Measurements from ENCODE around the gene CAV1.

Gene CAV1

DNA sequence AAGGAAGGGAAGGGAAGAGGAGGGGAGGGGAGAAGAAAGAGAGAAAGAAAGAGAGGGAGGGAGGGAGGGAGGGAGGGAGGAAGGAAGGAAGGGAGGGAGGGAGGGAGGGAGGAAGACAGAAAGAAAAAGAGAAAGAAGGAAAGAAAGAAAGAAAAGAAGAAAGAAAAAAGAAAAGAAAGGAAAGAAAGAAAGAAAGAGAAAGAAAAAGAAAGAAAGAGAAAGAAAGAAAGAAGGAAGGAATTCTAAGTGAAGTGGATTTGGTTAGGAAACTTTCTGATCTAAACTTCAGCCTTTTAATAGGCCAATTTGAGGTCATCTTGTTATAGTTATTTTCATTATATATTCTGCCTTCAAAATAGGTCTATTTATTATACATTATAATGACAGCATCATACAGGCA lies 21.0 kb upstream of the CAV1 start:
- DNase-seq (ENCODE audit: low spot score), result no peak

DNA sequence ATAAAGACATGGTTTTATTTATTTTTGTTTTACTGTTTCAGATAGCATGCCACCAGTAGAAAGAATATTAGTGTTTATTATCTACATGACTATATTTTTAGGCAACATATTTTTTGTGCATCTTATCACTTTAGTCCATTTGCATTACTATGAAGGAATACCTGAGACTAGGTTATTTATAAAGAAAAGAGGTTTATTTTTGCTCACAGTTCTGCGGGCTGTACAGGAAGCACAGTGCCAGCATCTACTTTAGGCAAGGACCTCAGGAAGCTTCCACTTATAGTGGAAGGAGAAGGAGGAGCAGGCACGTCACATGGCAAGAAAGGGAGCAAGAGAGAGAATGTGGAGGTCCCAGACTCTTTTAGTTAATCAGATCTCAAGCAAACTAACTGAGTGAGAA lies 19.6 kb upstream of the CAV1 start:
- DNase-seq (ENCODE audit: low spot score), result no peak

DNA sequence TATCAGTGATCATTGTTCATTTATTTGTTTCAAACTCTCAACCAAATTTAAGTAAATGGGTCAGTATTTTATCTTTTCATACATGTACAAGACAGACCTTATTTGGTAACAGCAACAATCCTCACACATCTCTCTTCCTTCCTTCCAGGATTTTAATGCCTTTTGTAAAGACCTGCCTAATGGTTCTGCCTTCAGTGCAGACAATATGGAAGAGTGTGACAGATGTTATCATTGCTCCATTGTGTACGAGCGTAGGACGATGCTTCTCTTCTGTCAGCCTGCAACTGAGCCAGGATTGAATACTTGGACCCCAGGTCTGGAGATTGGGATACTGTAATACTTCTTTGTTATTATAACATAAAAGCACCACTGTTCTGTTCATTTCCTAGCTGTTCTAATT lies 19.0 kb upstream of the CAV1 start:
- DNase-seq (ENCODE audit: low spot score), result no peak

DNA sequence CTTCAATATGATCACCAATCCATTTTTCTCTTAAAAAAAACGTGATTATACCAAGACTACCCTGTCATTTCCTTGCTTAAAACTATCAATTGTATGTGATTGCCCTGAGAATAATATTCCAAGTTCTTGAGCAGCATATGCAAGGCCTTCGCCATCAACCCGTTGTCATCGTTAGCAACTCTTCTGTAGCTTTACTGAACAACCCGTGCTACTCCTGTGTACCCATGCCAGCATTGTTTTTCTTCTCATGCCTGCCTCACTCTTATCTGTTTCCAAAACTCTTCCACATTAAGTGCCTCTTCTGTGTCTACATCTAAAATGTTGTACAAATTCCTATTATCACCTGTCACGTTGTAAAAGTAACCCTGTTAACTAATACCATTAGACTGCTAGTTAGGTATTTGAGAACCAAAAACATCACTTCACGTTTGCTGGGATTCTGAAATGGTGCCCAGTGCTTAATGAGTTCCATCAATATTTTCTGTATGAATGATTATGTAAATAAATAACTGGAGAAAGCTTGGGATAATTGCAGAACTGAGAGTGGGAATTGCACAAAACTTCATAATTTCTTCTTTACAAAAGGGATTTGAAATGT lies 14.8 kb upstream of the CAV1 start:
- DNase-seq (ENCODE audit: low spot score), result no peak

DNA sequence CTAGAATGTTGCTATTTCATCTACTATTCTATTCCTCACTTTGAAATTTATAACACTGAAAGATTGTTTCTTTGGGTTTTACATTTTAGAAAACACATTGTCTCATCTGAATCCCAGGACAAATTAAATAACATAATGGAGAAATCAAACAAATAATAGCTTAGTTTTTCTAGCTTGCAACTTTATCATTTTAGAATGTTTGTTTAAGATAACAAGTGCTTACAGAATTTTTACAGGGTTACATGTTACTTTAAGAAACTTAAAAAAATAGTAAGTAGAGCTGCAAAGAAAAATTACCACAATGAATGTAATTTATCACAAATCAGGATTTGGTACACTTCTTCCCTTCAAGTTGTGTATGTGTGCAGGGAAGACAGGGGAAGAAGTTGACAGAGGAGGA lies 14.0 kb upstream of the CAV1 start:
- DNase-seq (ENCODE audit: low spot score), result no peak

DNA sequence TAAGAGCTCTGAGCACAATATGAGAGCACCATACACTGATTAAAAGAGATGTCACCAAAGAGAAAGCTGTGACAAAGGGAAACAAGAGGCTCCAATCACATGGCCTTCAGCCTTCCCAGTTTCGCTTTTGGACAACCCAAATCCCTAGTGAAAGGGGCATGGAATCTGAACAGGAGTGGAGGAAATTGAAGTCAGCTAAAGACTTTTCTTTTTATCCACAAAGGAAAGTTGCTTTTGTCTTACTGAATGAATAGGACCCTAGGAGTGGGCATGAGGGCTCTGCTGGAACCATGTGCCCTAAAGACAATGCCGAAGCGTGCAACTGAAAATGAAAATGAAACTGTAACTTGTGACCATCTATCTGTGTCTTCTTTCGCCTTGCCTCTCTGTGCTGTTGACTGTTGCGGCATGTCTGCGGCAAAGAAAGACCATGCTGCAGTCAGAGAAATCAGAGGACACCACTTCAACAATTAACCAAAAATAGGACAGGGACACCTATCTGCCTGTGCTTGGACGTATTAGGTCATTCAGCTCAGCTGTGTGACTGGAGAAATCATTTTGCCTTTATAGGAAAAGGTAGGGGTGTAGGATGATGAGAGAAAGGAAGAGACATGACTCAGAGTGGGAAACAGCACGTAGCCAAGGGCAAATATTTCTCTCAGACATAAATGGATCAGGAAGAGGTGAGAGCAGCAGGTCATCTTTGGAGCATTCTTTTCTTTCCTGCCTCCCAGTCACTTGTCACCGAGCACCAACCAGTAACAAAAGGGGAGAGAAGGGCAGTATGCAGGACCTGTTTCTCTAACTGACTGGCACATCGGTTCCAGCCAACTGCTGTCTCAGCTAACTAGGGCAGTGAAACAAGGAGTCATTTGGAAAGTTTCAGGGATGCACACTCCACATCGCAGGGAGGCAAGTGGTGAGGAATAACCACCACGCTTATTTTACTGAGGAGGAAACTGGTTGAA lies 13.0 kb upstream of the CAV1 start:
- no peak for DNase-seq (ENCODE audit: low spot score)

DNA sequence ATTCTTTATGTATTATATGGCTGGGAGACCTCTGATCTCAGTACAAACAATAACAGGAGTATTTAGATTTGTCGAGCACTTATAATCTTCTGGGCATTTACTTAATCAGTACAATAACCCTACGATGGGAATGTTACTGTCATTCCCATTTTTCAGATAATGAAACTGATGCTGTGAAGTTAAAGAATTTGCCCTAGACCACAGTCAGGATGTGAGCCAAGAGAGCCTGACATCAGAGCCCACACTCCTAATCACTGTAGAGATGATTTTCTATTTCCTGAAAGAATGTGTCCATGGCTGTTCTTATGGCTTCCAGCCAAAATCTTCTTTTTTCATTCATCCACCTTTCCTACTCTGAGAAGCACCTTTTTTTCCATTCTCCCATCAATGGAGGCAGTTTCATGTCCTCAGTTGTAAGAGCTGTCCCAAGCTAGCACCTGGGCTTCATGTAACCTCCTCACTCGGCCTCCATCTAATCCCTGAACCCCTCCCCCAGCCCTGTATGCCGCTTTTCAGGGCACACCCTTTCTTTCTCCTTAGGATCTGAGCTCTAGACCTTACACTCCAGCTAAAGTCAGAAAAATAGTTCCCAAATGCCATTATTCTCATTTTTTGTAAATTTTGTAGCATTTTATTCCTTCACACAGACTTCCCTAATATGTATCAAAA lies 12.2 kb upstream of the CAV1 start:
- no peak for DNase-seq (ENCODE audit: low spot score)

DNA sequence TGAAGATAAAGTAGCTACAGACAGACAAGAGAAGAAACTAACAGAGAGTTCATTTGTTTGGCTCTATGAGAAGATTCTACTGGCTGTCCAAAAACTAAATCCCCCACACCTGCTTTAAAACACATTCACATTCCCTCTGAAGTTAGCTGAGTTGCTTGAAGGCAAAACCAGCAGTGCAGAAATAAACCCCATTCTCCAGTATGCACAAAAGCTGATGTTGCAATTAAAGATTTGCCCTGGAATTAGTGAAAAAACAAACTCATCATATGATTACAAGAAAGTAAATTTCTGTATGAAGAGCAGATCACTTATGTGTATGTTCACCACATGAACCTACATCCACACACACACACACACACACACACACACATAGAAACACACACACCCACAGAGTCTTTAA lies 9.3 kb upstream of the CAV1 start:
- DNase-seq (ENCODE audit: low spot score), result no peak

DNA sequence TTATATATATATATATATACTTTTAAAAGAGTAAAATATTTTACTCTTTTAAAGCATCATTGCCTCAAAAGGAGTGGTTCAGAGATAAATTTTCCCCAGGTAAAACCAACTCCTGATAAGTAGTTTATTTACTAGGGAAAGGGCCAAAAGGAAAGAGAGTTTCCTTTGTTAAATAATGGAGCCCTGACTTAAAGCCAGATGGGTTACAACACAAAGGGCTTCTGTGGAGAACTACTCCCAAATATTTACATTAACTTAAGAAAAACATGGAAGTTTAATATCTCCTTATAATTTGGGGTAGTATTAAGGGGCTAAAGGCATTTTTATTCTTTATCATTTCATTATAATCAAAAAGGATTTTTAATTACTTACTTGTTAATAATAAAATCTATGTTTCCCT lies 8.5 kb upstream of the CAV1 start:
- DNase-seq (ENCODE audit: low spot score), result no peak

DNA sequence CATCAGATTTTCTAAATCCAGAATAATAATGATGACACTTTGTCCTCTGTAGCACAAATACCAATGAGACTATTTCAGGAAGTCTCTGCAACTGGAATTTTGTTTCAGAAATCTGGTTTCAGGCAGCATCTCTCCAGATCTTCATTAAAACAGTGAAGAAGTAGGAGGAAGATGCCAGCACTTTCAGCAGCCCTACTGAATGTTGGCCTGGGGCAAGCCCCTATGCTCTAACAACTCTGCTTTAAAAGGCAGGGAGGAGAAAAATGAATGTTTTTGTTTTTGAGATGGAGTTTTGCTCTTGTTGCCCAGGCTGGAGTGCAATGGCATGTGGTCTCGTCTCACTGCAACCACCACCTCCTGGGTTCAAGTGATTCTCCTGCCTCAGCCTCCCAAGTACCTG lies 7.2 kb upstream of the CAV1 start:
- no peak for DNase-seq (ENCODE audit: low spot score)

DNA sequence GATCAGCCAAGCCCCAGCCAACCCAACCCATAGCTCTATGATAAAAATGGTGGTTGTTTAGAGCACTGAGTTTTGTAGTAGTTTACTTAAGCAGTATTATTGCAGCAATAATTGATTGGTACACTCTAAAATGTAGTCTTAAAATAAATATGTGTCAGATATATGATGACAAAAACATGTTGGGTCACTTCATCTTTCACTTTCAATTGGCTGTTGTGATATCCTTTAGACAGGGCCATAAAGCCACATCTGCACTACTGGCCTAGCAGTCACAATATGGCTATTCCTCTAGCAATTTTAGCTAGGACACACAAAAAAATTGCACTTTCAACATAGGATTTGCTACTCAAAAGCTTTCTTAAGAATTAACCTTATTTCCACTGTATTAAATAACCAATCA lies 5.9 kb upstream of the CAV1 start:
- DNase-seq (ENCODE audit: low spot score), result no peak

DNA sequence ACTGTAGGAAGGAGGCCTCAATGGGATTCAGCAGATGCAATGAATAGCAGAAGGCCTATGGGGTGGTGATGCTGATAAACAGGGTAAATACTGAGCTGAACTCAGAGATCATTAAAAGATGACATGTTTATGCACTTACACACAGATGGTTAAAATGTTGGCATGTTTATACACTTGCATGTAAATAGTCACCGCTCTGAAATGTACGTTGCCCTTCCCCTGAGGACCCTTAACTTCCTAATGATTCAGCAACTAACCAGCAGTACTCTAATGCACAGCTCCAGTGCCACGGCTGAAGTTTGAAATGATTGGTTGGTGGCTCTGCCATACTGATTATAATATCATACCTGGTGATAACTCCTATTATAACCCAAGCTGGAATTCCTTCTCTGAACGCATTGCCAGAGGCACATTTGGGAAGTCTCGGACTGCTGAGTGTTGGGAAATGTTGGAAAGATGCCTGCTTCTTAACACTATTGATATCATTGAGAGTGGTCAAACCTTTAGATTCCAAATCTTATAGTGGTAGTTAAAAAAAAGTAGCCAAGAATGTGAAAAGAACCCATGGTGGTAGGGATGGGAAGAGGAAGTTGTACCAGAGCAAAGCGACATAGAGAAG lies 3.7 kb upstream of the CAV1 start:
- DNase-seq (ENCODE audit: low spot score), result no peak

DNA sequence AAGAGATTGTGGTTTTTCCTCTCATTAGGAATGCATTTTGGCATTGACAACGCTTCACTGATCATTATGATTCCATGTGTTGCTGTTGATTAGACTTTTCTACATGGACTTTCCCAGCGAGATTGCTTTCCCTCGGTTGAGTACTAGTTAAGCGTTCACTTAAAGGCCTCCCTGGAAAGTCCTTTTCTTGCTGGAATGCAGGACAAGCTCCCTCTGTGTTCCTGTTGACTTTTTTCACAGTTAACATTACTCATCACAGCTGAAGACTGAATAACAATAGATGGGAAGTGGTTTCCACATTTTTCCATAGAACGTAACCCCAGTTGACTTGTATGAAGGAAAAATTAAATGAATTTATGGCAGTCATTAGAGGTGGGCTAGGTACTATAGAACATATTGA lies 2.6 kb upstream of the CAV1 start:
- no peak for DNase-seq (ENCODE audit: low spot score)

DNA sequence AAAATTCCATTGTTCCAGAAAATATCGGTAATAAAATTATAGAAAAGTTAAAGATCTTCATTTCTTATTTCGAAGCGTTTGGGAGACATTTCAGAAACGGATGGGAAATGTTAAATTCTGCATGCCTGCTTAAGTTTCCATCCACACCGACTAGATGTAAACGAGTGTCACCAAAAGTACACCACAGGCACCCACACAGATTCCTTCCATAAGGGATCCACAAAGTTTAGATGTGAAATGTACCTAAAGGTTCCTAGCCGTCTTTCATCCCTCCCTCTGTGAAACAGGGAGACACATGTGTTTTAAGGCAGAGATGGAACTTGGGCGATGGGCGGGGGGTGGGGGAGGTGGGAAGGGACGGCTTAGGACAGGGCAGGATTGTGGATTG lies 621 bp upstream of the CAV1 start:
- no peak for DNase-seq (ENCODE audit: low spot score)

DNA sequence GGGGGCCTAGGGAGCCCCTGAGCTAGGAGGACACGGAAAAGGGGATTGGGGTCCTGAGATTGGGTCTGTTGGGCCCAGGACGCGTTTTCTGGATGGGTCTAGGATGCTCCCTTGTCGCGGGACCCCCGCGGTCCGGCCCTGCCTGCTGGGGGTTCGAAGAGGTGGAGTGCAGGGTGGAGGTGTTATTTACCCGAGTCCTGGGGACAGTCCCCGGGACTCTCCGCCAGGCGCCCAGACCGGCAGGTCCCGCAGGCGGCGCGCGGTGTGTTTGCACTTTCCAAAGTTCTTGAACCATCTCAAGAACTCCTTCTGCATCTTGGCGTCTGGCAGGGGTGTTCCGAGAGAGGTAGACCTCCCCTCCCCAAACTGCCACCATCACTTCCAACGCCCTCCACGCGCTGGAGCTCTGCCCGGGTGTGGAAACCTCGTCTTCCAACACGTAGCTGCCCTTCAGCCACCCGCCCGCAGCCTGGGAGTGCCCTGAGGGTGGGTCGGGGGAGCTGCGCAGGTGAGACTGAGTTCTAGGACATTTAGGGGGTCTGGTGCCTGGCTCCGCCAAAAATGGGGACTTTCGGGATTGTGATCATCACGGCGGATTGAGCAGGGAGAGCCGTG lies 569 bp downstream of the CAV1 start:
- no peak for DNase-seq (ENCODE audit: low spot score)

DNA sequence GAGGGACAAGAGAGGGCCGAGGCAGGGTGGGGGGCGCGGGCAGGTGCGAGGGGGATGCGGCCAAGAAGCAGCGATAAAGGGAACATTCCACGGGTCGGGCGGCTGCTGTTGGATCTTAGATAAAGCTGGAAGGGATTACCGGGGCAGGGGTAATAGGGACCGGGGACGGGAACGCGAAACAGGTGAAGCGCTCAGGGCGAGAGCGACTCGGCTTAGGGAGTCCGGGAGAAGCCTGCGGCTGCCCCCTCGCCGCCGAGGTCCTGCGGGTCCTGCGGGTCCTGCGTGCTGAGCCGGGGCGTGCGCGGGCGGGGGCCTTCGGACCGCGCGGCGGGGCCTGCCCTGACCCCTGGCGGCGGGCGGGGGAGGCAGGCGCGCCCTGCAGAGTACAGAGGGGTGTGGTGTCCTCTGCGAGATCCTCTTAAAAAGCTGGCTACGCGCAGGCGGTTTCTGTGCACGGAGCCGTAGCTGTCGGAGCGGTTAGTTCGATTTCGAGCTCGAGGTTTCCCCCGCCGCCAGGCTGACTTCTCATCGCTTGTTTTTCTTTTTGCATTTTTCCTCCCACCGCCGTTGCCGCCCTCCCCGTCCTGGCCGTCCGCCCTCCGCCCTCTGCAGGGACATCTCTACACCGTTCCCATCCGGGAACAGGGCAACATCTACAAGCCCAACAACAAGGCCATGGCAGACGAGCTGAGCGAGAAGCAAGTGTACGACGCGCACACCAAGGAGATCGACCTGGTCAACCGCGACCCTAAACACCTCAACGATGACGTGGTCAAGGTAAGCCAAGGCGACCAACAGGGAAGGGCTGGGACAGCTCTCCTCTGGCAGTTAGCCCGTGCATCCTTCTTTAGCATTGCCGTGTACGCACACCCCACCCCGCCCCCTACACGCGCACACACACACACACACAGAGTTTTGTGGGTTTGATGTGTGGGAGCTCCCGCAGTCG lies 1.4 kb downstream of the CAV1 start:
- peak; percentile 21 for DNase-seq (ENCODE audit: low spot score)

DNA sequence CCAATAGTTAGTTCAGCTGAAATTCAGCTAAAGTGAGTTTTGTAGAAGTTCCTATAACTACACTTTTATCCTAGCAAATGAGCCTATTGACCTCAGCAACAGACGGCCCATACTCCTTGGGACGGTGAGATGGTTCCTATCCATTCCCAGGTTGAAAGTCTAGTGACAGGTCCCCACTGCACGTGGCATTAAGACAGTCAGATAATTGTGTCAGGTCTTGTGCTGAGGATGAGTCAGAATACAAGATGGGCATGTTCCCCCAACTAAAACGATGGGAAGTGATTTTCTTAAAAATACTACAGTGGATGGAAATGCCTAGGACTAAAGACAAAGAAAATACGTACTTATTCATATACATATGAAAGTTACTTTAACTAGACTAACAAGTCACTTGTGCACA lies 2.1 kb downstream of the CAV1 start:
- DNase-seq (ENCODE audit: low spot score), result no peak

DNA sequence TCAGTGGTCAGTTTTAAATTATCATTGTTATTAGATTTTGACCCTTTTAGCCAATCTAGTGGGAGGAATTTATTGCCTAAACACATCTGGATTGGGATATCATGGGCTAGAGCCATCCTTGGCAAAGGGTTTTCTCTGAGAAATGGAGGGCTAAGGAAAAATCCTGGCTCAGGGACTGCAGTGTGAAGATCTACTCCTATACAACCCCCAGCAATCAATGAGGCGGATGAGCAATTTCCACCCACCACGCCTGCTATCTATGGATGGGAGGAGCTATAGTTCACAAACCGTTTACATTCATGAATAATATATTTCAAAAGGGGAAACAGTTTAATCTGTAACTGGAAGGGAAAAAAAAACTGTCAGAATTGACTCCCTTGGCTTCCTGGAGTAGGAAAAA lies 2.7 kb downstream of the CAV1 start:
- DNase-seq (ENCODE audit: low spot score), result no peak

DNA sequence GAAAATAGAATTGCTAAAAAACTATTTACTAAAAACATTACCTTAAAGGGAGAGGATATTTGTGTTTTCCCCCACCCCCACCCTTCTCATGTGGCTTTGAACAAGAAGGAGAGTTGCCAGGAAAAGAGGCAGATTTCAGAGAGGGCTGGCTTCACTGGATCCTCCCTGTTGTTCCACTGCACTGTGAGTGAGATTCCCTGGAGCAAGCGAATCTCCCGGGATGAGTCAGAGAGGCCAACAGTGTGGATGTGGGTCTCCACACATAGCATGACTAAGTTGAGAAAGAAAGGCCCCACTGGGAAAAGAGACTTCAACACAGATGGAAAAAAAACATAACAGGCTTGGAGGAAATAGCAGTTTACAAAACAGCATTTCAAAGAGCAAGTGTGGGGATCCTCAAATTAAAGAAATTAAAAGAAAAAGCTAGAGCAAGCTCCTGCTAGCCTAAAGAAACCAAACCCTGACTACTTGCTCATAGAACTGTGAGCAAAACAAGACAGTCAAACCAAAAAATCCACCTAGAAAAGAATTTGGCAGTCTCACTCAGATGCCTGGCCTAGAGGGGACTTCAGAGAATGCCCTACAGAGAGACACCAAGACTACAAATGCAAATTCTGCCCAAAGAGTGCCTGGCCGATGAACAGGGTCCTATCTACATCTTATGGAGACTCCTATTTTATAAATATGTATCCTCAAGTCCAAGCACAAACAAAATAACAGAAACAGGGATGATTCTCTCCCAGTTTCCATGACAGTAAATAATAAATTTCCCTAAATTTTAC lies 3.4 kb downstream of the CAV1 start:
- no peak for DNase-seq (ENCODE audit: low spot score)

DNA sequence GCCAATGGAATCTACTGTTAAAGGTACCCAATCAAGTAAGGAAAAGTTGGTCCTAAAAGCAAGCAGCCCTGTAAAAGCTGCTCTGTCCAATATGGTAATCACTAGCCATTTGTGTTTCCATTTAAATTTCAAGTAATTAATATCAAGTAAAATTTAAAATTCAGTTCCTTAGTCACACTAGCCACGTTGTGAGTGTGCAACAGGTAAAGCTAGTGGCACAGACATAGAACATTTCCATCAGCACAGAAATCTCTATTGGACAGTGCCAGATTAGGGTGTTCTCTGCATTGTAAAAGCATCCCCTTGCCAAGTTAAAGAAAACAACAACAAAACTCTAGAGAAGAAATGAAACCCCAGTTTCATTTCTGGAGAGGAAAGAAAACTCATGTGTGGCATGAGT lies 4.4 kb downstream of the CAV1 start:
- DNase-seq (ENCODE audit: low spot score), result no peak
